Measurements from ENCODE around the gene KLHDC9. TPM values are rescaled to one million over a fixed set of nuclear protein-coding genes. Genes with fewer than 3 reads are reported as not detected.

Gene KLHDC9
- polyA plus RNA-seq, 1 donor (not counting 4 experiments of a cell fraction or from before 2014, with no cell fraction given), result 0.54 TPM

DNA sequence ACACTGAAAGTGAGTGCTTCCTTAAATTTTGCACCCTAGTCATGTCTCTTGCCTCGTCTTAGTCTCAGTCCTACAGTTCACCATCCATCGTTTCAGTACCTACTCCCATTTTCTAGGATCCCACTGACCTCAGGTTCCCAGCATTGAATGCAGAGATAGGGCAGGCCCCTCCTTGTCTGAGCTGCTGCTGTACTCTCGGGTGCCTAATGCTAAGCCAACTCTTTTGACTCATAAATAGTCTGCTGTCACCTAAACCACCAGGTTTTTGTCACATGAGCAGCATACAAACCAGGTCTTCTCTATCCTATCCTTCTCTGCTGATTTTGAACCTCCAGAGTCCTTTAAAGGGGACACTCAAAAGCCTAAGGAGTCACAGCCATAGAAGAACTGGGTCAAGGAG lies 31.5 kb upstream of the KLHDC9 start:
- Histone ChIP-seq H4K20me1 (ENCODE audit: control insufficient read depth, extremely low read depth, insufficient read depth, low read length) (no peaks in the 10 kb centered on the region), H3K9ac (ENCODE audit: control insufficient read depth, extremely low read depth, insufficient read depth, low read length) (no peak overlapping the region), H2AFZ (ENCODE audit: control insufficient read depth, low read length) (no peak overlapping the region), H3K9me1 (ENCODE audit: control insufficient read depth, extremely low read depth, insufficient read depth, low read length) (no peaks in the 10 kb centered on the region), H3K36me3 (ENCODE audit: control insufficient read depth in 2 of 2, extremely low read depth in 1 of 2, insufficient read depth in 2 of 2, low read length in 2 of 2) (no peaks in the 10 kb centered on the region), H3K4me3 (ENCODE audit: control insufficient read depth in 2 of 3, extremely low read depth in 1 of 3, insufficient read depth in 2 of 3, low read depth in 1 of 3, low read length in 3 of 3) (no peak overlapping the region), H3K27me3 (ENCODE audit: control insufficient read depth, extremely low read depth, insufficient read depth, low read length) (no peaks in the 10 kb centered on the region), H3K27ac (ENCODE audit: control insufficient read depth, insufficient read depth, low read length) (no peak overlapping the region), H3K4me1 (ENCODE audit: control insufficient read depth, extremely low read depth, insufficient read depth, low read length) (peaks cover 17% of the 10 kb centered on the region), H3K79me2 (ENCODE audit: control insufficient read depth, insufficient read depth, low read length) (no peaks in the 10 kb centered on the region), H3K4me2 (ENCODE audit: control insufficient read depth, extremely low read depth, insufficient read depth, low read depth, low read length) (no peak overlapping the region), H3K9me3 (ENCODE audit: control insufficient read depth, low read depth, low read length) (no peaks in the 10 kb centered on the region)
- no peak for DNase-seq (ENCODE audit: low read depth, low spot score)
- TF ChIP-seq, protein P1, sequence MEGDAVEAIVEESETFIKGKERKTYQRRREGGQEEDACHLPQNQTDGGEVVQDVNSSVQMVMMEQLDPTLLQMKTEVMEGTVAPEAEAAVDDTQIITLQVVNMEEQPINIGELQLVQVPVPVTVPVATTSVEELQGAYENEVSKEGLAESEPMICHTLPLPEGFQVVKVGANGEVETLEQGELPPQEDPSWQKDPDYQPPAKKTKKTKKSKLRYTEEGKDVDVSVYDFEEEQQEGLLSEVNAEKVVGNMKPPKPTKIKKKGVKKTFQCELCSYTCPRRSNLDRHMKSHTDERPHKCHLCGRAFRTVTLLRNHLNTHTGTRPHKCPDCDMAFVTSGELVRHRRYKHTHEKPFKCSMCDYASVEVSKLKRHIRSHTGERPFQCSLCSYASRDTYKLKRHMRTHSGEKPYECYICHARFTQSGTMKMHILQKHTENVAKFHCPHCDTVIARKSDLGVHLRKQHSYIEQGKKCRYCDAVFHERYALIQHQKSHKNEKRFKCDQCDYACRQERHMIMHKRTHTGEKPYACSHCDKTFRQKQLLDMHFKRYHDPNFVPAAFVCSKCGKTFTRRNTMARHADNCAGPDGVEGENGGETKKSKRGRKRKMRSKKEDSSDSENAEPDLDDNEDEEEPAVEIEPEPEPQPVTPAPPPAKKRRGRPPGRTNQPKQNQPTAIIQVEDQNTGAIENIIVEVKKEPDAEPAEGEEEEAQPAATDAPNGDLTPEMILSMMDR (optimal IDR thresholded peaks at IDR 0.05 in 1 of 3, IDR thresholded peaks at IDR 0.05 in 1 of 3, conservative IDR thresholded peaks at IDR 0.05 in 1 of 3; ENCODE audit: extremely low read depth in 1 of 3, insufficient read depth in 2 of 3, low read length in 3 of 3), result no peak
- no peak for TF ChIP-seq EZH2 (IDR thresholded peaks at IDR 0.05; ENCODE audit: low read length)
- no peak for FAIRE-seq
- dilution Hi-C loops (cut with MboI; ENCODE audit: extremely low pct_ligation_motif_present, low sequenced_read_pairs), result no loop called here

DNA sequence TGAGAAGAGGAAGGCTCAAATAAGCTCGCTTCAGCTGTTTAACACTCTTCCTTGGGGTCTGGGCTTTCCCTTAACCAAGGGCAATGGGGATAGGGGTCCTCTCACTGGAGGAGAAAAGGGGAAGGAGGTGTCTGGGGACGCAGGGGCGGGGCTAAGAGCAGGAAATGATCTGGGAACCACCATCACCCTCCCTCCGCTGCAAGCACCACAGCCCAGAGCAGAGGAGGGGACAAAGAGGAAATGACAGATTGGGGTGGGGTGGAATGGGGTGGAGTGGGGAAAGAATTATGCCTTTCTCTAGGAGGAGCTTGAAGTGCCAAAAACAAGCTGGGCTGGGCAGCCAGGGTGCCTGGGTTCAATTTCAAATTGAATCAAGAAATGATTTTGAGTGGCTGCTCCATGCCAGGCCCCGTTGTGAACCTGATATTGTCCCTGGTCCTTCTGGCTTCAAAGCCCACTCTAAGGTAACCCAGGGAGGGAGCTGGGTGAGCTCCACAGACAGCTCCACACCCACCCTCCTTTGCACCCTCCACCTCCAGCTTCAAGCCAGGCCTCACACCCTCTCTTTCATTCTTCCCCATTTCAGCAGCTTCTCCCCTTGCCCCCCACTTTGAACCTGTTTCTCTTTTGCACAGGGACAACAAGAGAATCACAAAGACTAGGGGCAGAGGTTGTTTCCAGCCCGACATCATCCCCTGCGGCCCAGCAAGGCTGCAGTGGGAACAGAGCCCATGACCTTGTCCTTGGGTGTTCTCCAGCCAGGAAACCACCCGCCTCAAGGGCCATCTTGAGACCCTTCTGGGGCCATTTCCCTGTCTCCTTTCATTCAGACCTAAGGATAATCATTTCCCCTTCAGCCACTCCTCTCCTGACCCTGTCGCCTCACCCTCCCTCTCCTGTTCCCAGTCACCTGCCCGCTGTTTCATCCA lies 29.6 kb upstream of the KLHDC9 start:
- H4K20me1 ChIP-seq (ENCODE audit: control insufficient read depth, extremely low read depth, insufficient read depth, low read length), result no peaks in the 10 kb centered on the region
- no peak overlapping the region for H3K27ac ChIP-seq (ENCODE audit: control insufficient read depth, insufficient read depth, low read length)
- no peak for TF ChIP-seq EZH2 (IDR thresholded peaks at IDR 0.05; ENCODE audit: low read length)
- TF ChIP-seq, protein P1 (optimal IDR thresholded peaks at IDR 0.05 in 1 of 3, IDR thresholded peaks at IDR 0.05 in 1 of 3, conservative IDR thresholded peaks at IDR 0.05 in 1 of 3; ENCODE audit: extremely low read depth in 1 of 3, insufficient read depth in 2 of 3, low read length in 3 of 3), result no peak
- H3K9ac ChIP-seq (ENCODE audit: control insufficient read depth, extremely low read depth, insufficient read depth, low read length), result no peak overlapping the region
- H2AFZ ChIP-seq (ENCODE audit: control insufficient read depth, low read length), result peak overlapping the region; percentile 61
- dilution Hi-C loops (cut with MboI; ENCODE audit: extremely low pct_ligation_motif_present, low sequenced_read_pairs), result no loop called here
- DNase-seq (ENCODE audit: low read depth, low spot score) (no peak), FAIRE-seq (no peak)
- no peaks in the 10 kb centered on the region for H3K36me3 ChIP-seq (ENCODE audit: control insufficient read depth in 2 of 2, extremely low read depth in 1 of 2, insufficient read depth in 2 of 2, low read length in 2 of 2)
- no peak overlapping the region for H3K4me2 ChIP-seq (ENCODE audit: control insufficient read depth, extremely low read depth, insufficient read depth, low read depth, low read length)
- no peaks in the 10 kb centered on the region for H3K9me3 ChIP-seq (ENCODE audit: control insufficient read depth, low read depth, low read length)
- peaks cover 21% of the 10 kb centered on the region for H3K4me1 ChIP-seq (ENCODE audit: control insufficient read depth, extremely low read depth, insufficient read depth, low read length)
- H3K9me1 ChIP-seq (ENCODE audit: control insufficient read depth, extremely low read depth, insufficient read depth, low read length), result peaks cover 2% of the 10 kb centered on the region
- H3K27me3 ChIP-seq (ENCODE audit: control insufficient read depth, extremely low read depth, insufficient read depth, low read length), result no peaks in the 10 kb centered on the region
- no peak overlapping the region for H3K4me3 ChIP-seq (ENCODE audit: control insufficient read depth in 2 of 3, extremely low read depth in 1 of 3, insufficient read depth in 2 of 3, low read depth in 1 of 3, low read length in 3 of 3)
- H3K79me2 ChIP-seq (ENCODE audit: control insufficient read depth, insufficient read depth, low read length), result no peaks in the 10 kb centered on the region
